ENCODE data around the gene CLEC16A.

The CLEC16A gene

GRCh38 chr16:11067697-11068141 is 123.4 kb downstream of the CLEC16A start:
- H2AFZ ChIP-seq (ENCODE audit: low read depth, low read length) = no peak overlapping the region
- peak overlapping the region; percentile 51 for H3K27ac ChIP-seq (ENCODE audit: low read length)
- TF ChIP-seq EZH2 (IDR thresholded peaks at IDR 0.05; ENCODE audit: borderline replicate concordance, low read depth, low read length, severe bottlenecking) (no peak), CTCF (IDR thresholded peaks at IDR 0.05; ENCODE audit: borderline replicate concordance, extremely low read depth, low read length, poor library complexity, severe bottlenecking) (no peak)
- no peaks in the 10 kb centered on the region for H3K27me3 ChIP-seq (ENCODE audit: insufficient read depth, low read length, poor library complexity)
- ATAC-seq (ENCODE audit: insufficient read depth, low read depth) = no peak
- H4K20me1 ChIP-seq (ENCODE audit: insufficient read depth, low read length) = no peaks in the 10 kb centered on the region
- no peaks in the 10 kb centered on the region for H3K9me3 ChIP-seq (ENCODE audit: insufficient read depth, low read length, severe bottlenecking)
- no peak overlapping the region for H3K4me2 ChIP-seq (ENCODE audit: insufficient read depth, low read length)
- H3K4me1 ChIP-seq (ENCODE audit: insufficient read depth, low read length) = peaks cover 48% of the 10 kb centered on the region
- H3K9ac ChIP-seq (ENCODE audit: low read depth, low read length) = no peak overlapping the region
- no peaks in the 10 kb centered on the region for H3K79me2 ChIP-seq (ENCODE audit: insufficient read depth, low read length)
- no peak for DNase-seq
- no peak overlapping the region for H3K4me3 ChIP-seq (ENCODE audit: low read depth in 1 of 2, low read length in 2 of 2)
- peaks cover 30% of the 10 kb centered on the region for H3K36me3 ChIP-seq (ENCODE audit: insufficient read depth, low read length)

GRCh38 chr16:11071829-11072228 is 127.5 kb downstream of the CLEC16A start:
- no peak for DNase-seq

GRCh38 chr16:11072420-11073153 is 128.2 kb downstream of the CLEC16A start:
- peaks cover 77% of the 10 kb centered on the region for H3K4me1 ChIP-seq (ENCODE audit: insufficient read depth, low read length)
- H3K4me2 ChIP-seq (ENCODE audit: insufficient read depth, low read length) = peak overlapping the region; percentile 34
- H3K79me2 ChIP-seq (ENCODE audit: insufficient read depth, low read length) = no peaks in the 10 kb centered on the region; the same call in 1 of the 2 replicates
- peak overlapping the region; percentile 86 for H3K27ac ChIP-seq (ENCODE audit: low read length)
- H3K36me3 ChIP-seq (ENCODE audit: insufficient read depth, low read length) = peaks cover 14% of the 10 kb centered on the region
- DNase-seq (peak; percentile 86), ATAC-seq (ENCODE audit: insufficient read depth, low read depth) (peak; percentile 75)
- H3K27me3 ChIP-seq (ENCODE audit: insufficient read depth, low read length, poor library complexity) = no peaks in the 10 kb centered on the region
- no peak overlapping the region for H2AFZ ChIP-seq (ENCODE audit: low read depth, low read length)
- peak overlapping the region; percentile 37 for H3K9ac ChIP-seq (ENCODE audit: low read depth, low read length)
- no peak overlapping the region for H3K4me3 ChIP-seq (ENCODE audit: low read depth in 1 of 2, low read length in 2 of 2)
- H4K20me1 ChIP-seq (ENCODE audit: insufficient read depth, low read length) = no peaks in the 10 kb centered on the region
- no peaks in the 10 kb centered on the region for H3K9me3 ChIP-seq (ENCODE audit: insufficient read depth, low read length, severe bottlenecking)
- TF ChIP-seq EZH2 (IDR thresholded peaks at IDR 0.05; ENCODE audit: borderline replicate concordance, low read depth, low read length, severe bottlenecking) (no peak), CTCF (IDR thresholded peaks at IDR 0.05; ENCODE audit: borderline replicate concordance, extremely low read depth, low read length, poor library complexity, severe bottlenecking) (no peak)

More at GRCh38 chr16:11071829-11072228, 127.5 kb downstream of the CLEC16A start:
- no peaks in the 10 kb centered on the region for H3K9me3 ChIP-seq (ENCODE audit: insufficient read depth, low read length, severe bottlenecking)
- H3K79me2 ChIP-seq (ENCODE audit: insufficient read depth, low read length) = no peaks in the 10 kb centered on the region; the same call in 1 of the 2 replicates
- no peak overlapping the region for H3K4me2 ChIP-seq (ENCODE audit: insufficient read depth, low read length)
- H3K4me1 ChIP-seq (ENCODE audit: insufficient read depth, low read length) = peaks cover 79% of the 10 kb centered on the region
- no peak overlapping the region for H3K4me3 ChIP-seq (ENCODE audit: low read depth in 1 of 2, low read length in 2 of 2)
- no peaks in the 10 kb centered on the region for H4K20me1 ChIP-seq (ENCODE audit: insufficient read depth, low read length)
- no peak for TF ChIP-seq EZH2 (IDR thresholded peaks at IDR 0.05; ENCODE audit: borderline replicate concordance, low read depth, low read length, severe bottlenecking)
- no peak for TF ChIP-seq CTCF (IDR thresholded peaks at IDR 0.05; ENCODE audit: borderline replicate concordance, extremely low read depth, low read length, poor library complexity, severe bottlenecking)
- no peak overlapping the region for H2AFZ ChIP-seq (ENCODE audit: low read depth, low read length)
- no peaks in the 10 kb centered on the region for H3K27me3 ChIP-seq (ENCODE audit: insufficient read depth, low read length, poor library complexity)
- no peak for ATAC-seq (ENCODE audit: insufficient read depth, low read depth)
- H3K9ac ChIP-seq (ENCODE audit: low read depth, low read length) = peak overlapping the region; percentile 37
- peak overlapping the region; percentile 86 for H3K27ac ChIP-seq (ENCODE audit: low read length)
- peaks cover 12% of the 10 kb centered on the region for H3K36me3 ChIP-seq (ENCODE audit: insufficient read depth, low read length)
